ENCODE data around the gene IGSF21.

The IGSF21 gene
- total RNA-seq, result 0 to 0.07 reads per million in 2 donors

- DNase-seq, result no peak
These were observed at the start of gene IGSF21 for GRCh38 chr1:18107369-18108298. IGSF21 (plus strand) TSS chr1:18107798; CDS start chr1:18108129, 331 bp downstream.

- no peak for DNase-seq
These were observed 49.2 kb upstream of the IGSF21 start for GRCh38 chr1:18058206-18058921.

- no peak for DNase-seq
These were observed 48.5 kb upstream of the IGSF21 start for GRCh38 chr1:18058981-18059605.

DNA sequence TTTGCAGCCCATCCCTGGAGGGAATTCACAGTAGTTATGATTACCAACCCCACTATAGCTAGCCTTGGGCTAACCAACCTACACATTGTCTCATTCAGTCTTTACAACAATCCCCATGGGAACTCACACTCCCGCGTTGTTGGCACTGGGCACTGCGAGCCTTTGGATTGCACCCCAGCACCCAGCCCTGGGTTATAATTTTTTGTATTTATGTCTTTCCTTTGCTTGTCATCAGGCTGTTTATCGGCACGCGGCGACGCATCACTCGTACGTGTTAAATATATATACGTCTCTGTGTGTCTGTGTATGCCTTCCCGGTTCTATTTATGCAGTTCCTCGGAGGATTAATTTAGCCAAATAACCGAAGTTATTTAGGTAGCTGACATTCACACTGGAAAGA is 47.2 kb upstream of the IGSF21 start:
- DNase-seq, result no peak

- DNase-seq, result no peak
These were observed 45.4 kb upstream of the IGSF21 start for GRCh38 chr1:18062185-18062584.

DNA sequence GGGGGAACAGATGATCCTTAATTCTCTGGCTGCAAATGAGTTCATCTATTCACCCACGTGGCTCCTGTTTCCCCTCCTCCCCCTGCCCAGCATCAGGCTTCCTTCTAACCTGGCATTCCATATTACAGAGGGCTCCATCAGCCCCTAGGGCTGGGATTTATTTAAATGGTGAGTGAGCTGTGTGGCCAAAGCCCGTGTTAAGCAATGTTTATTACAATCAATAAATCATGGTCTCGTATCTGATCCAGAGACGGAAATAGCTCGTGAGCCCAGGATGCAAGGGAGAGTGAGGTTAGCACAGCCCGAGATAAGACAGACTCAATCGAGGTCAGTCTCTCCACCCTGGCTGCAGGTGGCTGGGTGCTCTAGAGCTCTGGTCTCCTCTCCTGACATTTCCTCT is 43.1 kb upstream of the IGSF21 start:
- no peak for DNase-seq

DNA sequence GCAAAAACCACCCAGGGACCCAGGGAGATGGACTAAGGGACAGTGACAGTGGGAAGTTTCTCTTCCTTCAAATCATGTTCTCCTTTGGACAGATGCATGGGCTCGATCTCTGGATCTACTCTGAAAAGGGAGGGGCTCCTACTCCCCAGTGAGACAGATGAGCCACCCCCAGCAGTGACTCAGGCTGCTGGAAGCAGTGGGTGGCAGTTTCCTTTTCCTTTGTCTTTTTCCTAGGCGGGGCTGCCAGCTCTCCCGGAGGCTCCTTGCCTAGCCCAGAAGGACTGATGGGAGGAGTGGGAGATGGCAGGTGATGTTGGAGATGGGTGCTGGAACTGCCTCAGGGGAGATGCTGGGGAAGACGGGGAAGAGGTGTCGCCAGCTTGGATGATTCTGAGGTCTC is 41.0 kb upstream of the IGSF21 start:
- no peak for DNase-seq

DNA sequence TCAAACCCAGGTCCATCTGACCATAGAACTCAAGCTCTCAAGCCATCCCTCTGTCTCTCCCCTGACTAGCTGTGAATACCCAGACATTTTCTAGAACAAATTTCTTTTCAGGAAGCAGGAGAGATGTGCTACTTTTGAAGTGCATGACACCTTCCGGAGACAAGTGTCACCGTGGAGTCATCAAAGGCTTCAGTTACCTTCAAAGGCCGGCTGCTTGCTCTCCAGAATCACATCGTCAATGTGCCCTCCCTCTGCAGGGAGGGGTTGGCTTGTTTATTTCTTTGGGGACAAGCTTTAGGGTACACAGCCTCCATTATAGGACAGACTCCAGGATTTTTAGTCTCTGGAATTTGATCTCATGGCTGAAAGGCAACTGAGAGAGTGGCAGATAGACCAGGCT is 37.7 kb upstream of the IGSF21 start:
- no peak for DNase-seq

GRCh38 chr1:18072066-18072465 is 35.5 kb upstream of the IGSF21 start:
- DNase-seq, result no peak

DNA sequence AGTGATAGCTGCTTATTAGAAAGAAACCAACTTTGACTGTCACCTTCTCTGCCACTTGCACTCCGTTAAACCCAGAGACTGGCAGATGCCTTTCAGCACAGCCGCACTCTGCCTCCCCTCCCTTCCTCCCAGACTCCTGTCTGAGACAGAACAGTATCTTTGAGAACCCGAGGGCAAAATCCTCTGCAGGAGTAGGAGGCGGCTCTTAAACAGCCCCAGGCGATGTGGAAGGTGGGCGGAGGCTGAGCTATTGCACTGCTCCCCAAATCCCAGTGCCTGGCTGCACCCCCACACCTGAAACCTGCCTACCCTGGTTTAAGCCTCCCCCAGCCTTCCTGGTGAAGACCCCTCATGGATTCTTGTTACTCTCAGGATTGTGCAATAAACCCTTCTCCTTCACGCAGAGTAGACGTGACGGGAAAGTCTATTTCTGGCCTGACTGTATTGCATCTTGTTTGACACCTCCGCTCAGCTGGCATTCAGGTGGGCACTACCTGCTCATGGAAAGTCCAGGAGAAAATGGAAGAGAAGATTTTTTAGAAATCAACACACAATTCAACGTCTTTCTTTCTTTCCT is 34.4 kb upstream of the IGSF21 start:
- no peak for DNase-seq

DNA sequence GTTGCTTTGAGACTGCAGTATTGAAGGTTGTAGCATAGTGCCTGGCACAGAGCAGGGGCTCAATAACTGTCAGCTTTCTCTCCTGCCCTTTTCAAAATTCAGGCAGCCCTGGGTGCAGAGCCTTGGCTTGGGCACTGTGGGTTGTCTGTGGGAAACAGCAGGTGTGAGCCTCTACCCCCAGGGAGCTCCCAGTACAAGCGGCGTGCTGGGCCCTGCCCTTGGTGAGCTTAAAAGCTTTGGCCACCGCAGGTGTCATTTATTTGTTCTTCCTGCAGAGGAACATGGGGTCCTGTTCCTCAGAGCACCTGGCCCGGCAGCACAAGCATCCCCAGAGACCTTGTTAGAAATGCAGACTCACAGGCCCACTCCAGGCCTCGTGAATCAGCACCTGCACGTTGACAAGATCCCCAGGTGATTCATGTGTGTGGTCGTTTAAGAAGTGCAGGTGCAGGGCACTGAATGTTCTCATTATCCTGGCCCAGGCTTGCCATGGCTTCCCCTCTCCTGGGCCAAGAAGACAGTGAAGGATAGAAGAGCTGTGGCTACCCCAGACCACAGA is 29.9 kb upstream of the IGSF21 start:
- DNase-seq, result no peak

GRCh38 chr1:18079941-18080735 is 27.5 kb upstream of the IGSF21 start:
- no peak for DNase-seq

GRCh38 chr1:18085387-18086074 is 22.1 kb upstream of the IGSF21 start:
- no peak for DNase-seq

- no peak for DNase-seq
These were observed 19.5 kb upstream of the IGSF21 start for GRCh38 chr1:18088077-18088594.

DNA sequence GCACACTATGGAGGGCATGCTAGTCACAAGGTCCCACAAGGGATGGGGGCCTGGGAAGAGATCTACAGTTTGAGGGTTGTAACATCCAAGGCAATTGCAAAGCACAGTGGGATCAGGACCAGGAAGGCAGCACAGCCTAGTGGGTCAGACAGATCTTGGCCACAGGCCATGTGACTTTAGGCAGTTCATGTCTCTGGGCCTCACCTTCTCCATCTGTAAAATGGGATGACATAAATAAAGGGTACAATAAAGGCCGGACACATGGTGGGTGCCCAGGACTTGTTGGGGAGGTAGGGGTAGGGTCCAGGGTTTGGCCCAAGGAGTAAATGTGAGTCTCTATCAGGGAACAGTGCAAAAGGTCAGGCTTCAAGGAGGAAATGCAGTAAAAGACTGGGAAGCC is 18.1 kb upstream of the IGSF21 start:
- no peak for DNase-seq

GRCh38 chr1:18090636-18091035 is 17.0 kb upstream of the IGSF21 start:
- no peak for DNase-seq

DNA sequence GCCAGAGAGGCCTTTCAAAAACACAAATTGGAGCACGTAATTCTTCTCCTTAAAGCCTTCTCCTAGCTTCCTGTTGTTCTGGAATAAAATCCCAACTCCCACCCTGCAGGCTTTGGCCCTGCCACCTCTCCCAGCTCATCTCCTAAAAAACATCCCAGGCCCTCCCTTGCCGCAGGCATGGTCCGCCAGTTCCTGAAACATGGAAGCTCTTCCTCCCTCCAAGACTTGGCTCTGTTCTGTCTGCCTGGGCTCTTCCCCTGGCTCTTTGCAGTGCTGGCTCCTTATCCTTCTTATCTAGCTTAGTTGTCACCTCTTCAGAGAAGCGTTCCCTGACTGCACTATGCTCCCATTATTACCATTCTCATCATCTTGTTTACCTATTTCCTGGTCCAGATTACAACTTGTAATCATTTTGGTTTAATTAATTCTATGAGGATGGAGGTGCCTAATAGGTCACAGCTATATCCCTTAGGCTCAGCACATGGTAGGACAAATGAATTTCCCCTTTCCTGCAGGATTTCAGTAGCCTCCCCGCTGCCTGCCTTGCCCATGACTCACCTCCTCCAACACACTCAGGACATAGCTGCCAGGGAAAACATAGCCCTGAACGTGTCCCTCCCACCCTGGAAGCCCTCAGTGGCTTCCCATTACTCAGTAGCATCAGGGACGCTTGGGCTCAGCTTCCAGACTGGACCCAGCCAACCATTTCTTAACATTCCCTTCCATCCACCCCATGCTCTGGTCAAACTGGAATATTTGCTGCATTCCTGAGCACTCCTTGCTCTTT is 15.7 kb upstream of the IGSF21 start:
- DNase-seq, result no peak

DNA sequence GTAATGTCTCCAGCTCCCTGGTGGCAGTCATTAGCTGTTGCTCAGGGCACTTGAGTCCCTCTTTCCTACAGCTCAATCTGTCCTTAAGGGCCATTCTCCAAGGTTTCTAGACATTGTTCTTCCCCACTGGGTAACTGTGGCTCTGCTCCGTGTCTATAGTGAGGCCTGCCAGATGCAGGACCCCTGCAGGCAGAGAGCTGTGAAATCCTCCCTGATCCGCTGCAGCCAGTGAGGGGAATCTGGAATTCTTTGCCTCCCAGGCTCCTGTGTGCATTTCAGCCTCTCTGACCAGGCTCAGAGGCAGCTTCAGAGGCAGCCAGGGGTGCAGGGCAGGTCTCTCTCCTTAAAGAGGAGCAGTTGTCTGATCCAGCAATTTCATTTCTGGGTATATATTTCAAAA is 14.4 kb upstream of the IGSF21 start:
- no peak for DNase-seq

DNA sequence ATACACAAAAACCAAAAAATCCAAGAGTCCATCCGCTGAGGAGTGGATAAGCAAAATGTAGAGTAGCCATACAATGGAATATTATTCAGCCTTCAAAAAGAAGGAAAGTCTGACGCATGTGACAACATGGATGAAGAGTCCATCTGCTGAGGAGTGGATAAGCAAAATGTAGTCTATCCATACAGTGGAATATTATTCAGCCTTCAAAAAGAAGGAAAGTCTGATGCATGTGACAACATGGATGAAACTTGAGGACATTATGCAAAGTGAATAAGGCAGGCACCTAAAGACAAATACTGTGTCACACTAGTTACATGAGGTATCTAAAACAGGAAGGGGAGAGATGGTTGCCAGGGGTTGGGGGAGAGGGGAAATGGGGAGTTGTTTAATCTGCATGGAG is 14.0 kb upstream of the IGSF21 start:
- no peak for DNase-seq

- no peak for DNase-seq
These were observed 13.5 kb upstream of the IGSF21 start for GRCh38 chr1:18094096-18094495.

All from T-helper 2 cell (primary cell).